ENCODE data around the gene SCUBE1.

GRCh38 chr22:43179911-43180195 is 163.3 kb downstream of the SCUBE1 start:
- TF ChIP-seq, protein P1, sequence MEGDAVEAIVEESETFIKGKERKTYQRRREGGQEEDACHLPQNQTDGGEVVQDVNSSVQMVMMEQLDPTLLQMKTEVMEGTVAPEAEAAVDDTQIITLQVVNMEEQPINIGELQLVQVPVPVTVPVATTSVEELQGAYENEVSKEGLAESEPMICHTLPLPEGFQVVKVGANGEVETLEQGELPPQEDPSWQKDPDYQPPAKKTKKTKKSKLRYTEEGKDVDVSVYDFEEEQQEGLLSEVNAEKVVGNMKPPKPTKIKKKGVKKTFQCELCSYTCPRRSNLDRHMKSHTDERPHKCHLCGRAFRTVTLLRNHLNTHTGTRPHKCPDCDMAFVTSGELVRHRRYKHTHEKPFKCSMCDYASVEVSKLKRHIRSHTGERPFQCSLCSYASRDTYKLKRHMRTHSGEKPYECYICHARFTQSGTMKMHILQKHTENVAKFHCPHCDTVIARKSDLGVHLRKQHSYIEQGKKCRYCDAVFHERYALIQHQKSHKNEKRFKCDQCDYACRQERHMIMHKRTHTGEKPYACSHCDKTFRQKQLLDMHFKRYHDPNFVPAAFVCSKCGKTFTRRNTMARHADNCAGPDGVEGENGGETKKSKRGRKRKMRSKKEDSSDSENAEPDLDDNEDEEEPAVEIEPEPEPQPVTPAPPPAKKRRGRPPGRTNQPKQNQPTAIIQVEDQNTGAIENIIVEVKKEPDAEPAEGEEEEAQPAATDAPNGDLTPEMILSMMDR (IDR thresholded peaks at IDR 0.05; ENCODE audit: extremely low read depth in 1 of 2, insufficient read depth in 1 of 2, low read depth in 1 of 2, low read length in 2 of 2) = no peak
- TF ChIP-seq POLR2A (IDR thresholded peaks at IDR 0.05; ENCODE audit: low read depth, low read length) (no peak), EZH2 (IDR thresholded peaks at IDR 0.05; ENCODE audit: borderline replicate concordance, low read depth, low read length, severe bottlenecking) (no peak), POLR2AphosphoS5 (IDR thresholded peaks at IDR 0.05; ENCODE audit: insufficient read depth, low read depth, low read length) (no peak), MAX (IDR thresholded peaks at IDR 0.05; ENCODE audit: insufficient read depth, insufficient read length) (no peak), JUN (IDR thresholded peaks at IDR 0.05; ENCODE audit: borderline replicate concordance, insufficient read depth, insufficient read length, low read depth) (no peak), MYC (IDR thresholded peaks at IDR 0.05; ENCODE audit: low read depth, low read length) (no peak), FOS (IDR thresholded peaks at IDR 0.05; ENCODE audit: borderline replicate concordance, insufficient read depth, low read length) (no peak)

Measured in endothelial cell of umbilical vein (primary cell).